ENCODE measurements around the gene RGS5. TPM values are rescaled to one million over a fixed set of nuclear protein-coding genes. Genes with fewer than 3 reads are reported as not detected.

RGS5 gene
- total and polyA plus RNA-seq, 2 donors (not counting 1 experiment from before 2014, with no cell fraction given): 0.64 to 1.2 TPM

DNA sequence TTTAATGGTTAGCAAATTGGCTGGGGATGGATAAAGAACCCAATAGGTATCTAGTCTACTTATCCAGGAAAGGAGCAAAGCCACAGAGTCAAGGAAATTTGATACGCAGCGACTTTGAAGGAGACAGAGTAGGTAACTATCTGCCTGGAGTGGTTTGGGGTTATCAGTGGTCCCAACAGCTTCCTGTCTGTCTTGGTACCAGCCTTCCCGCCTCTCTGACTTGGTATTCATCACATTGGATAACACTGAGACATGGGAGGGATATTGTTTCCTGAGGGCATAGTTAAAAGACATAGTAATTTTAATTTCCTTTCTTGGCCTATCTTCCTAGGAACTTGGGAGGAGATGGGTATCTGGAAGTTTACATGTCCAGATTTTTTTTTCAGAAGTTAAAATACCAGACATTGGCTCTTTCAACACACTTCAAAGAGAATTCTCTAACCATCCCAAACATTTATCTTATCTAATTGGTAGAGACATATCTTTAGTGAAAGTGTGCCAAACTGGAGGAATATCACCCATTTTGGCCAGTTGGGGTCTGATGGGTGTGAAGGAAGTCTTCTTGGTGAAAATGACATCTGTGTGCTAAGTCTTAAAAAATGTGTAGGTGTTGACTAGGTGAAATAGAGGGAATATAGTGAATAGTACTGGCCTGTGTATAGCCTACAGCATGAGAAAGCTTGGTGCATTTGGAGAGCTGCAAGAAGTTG lies 65.0 kb downstream of the RGS5 start:
- POLR2A ChIA-PET: no interaction called here
- Histone ChIP-seq H4K20me1 (ENCODE audit: control insufficient read depth, insufficient read depth, low read length, poor library complexity, severe bottlenecking) (no peaks in the 10 kb centered on the region), H2AFZ (ENCODE audit: insufficient read depth, low read depth, low read length, poor library complexity, severe bottlenecking) (no peak overlapping the region), H3K9ac (ENCODE audit: low read length) (no peak overlapping the region), H3K4me3 (ENCODE audit: control extremely low read depth in 1 of 5, extremely low read depth in 1 of 5, insufficient read depth in 1 of 5, low read depth in 2 of 5, low read length in 4 of 5) (no peak overlapping the region), H3K27me3 (replicated peaks in 1 of 4; ENCODE audit: control extremely low read depth in 1 of 4, control insufficient read depth in 3 of 4, insufficient read depth in 4 of 4, low read length in 3 of 4) (no peaks in the 10 kb centered on the region), H3K4me1 (ENCODE audit: control insufficient read depth in 2 of 2, insufficient read depth in 2 of 2, low read length in 2 of 2) (no peaks in the 10 kb centered on the region), H3K27ac (ENCODE audit: low read length in 2 of 2) (no peak overlapping the region), H3K4me2 (replicated peaks; ENCODE audit: low read depth, low read length, poor library complexity, severe bottlenecking) (no peak overlapping the region), H3K36me3 (replicated peaks in 1 of 2; ENCODE audit: control extremely low read depth in 1 of 2, control insufficient read depth in 1 of 2, extremely low read depth in 1 of 2, insufficient read depth in 2 of 2, low read length in 1 of 2) (no peaks in the 10 kb centered on the region), H3K9me3 (ENCODE audit: control extremely low read depth in 1 of 3, control insufficient read depth in 2 of 3, insufficient read depth in 1 of 3, low read length in 2 of 3) (no peaks in the 10 kb centered on the region), H3K79me2 (ENCODE audit: control insufficient read depth, insufficient read depth, low read length) (no peaks in the 10 kb centered on the region)
- intact Hi-C loops (cut with micrococcal nuclease): no loop called here
- WGBS (ENCODE audit: insufficient coverage): 100% methylated on average over 2 of the region's 3 CpGs
- CTCF ChIA-PET: no interaction called here
- ATAC-seq (ENCODE audit: low read depth) (no peak), DNase-seq (no peak)
- TF ChIP-seq EZH2 (IDR thresholded peaks at IDR 0.05; ENCODE audit: borderline replicate concordance, insufficient read depth, low read depth, low read length, poor library complexity, severe bottlenecking): no peak
- Mint-ChIP-seq H3K9me3 (ENCODE audit: insufficient read depth) (no peaks in the 10 kb centered on the region), H3K27me3 (peaks cover 5% of the 10 kb centered on the region), H3K4me3 (no peak overlapping the region), H3K27ac (no peak overlapping the region), H3K4me1 (no peaks in the 10 kb centered on the region)

GRCh38 chr1:163131981-163132380 lies 70.7 kb downstream of the RGS5 start:
- ATAC-seq (ENCODE audit: low read depth): no peak
- H3K4me1 ChIP-seq (ENCODE audit: control insufficient read depth in 2 of 2, insufficient read depth in 2 of 2, low read length in 2 of 2): no peaks in the 10 kb centered on the region
- whole genome bisulfite sequencing (ENCODE audit: insufficient coverage): 86% methylated on average over 2 of the region's 2 CpGs
- DNase-seq: no peak
- TF ChIP-seq EZH2 (IDR thresholded peaks at IDR 0.05; ENCODE audit: borderline replicate concordance, insufficient read depth, low read depth, low read length, poor library complexity, severe bottlenecking): no peak
- no peak for TF ChIP-seq CTCF (IDR thresholded peaks at IDR 0.05)
- H3K36me3 ChIP-seq (replicated peaks in 1 of 2; ENCODE audit: control extremely low read depth in 1 of 2, control insufficient read depth in 1 of 2, extremely low read depth in 1 of 2, insufficient read depth in 2 of 2, low read length in 1 of 2): no peaks in the 10 kb centered on the region
- H2AFZ ChIP-seq (ENCODE audit: insufficient read depth, low read depth, low read length, poor library complexity, severe bottlenecking): no peak overlapping the region
- H3K27me3 ChIP-seq (replicated peaks in 1 of 4; ENCODE audit: control extremely low read depth in 1 of 4, control insufficient read depth in 3 of 4, insufficient read depth in 4 of 4, low read length in 3 of 4): no peaks in the 10 kb centered on the region
- Mint-ChIP-seq H3K9me3 (ENCODE audit: insufficient read depth) (no peaks in the 10 kb centered on the region), H3K27ac (no peak overlapping the region), H3K4me1 (no peaks in the 10 kb centered on the region), H3K27me3 (peaks cover 8% of the 10 kb centered on the region), H3K4me3 (no peak overlapping the region)
- no peaks in the 10 kb centered on the region for H4K20me1 ChIP-seq (ENCODE audit: control insufficient read depth, insufficient read depth, low read length, poor library complexity, severe bottlenecking)
- no peak overlapping the region for H3K27ac ChIP-seq (ENCODE audit: low read length in 2 of 2)
- H3K9ac ChIP-seq (ENCODE audit: low read length): no peak overlapping the region
- ChIA-PET POLR2A (no interaction called here), CTCF (no interaction called here)
- no peaks in the 10 kb centered on the region for H3K79me2 ChIP-seq (ENCODE audit: control insufficient read depth, insufficient read depth, low read length)
- intact Hi-C loops (cut with micrococcal nuclease): no loop called here
- H3K9me3 ChIP-seq (ENCODE audit: control extremely low read depth in 1 of 3, control insufficient read depth in 2 of 3, insufficient read depth in 1 of 3, low read length in 2 of 3): no peaks in the 10 kb centered on the region
- no peak overlapping the region for H3K4me3 ChIP-seq (ENCODE audit: control extremely low read depth in 1 of 5, extremely low read depth in 1 of 5, insufficient read depth in 1 of 5, low read depth in 2 of 5, low read length in 4 of 5)
- no peak overlapping the region for H3K4me2 ChIP-seq (replicated peaks; ENCODE audit: low read depth, low read length, poor library complexity, severe bottlenecking)

Measured in B cell (primary cell).